Osteocyte (in vitro differentiated cells): Measurements from ENCODE around the gene UGT1A6. TPM values are rescaled to one million over a fixed set of nuclear protein-coding genes. Genes with fewer than 3 reads are reported as not detected.
"Not testable (repeated sequence)": the region's sequence is repeated elsewhere in the genome, so short reads cannot be mapped to it uniquely, and the experiment has no call there.

Experiments used
- DNase-seq: peaks from one replicate; pipeline ENCODE4 v3.0.0; 2021; ENCODE audit warnings: mixed read lengths; ENCODE audit not compliant: unreplicated experiment; ENCODE audit errors: extremely low spot score
- H3K27ac Mint-ChIP-seq: one replicate; pipeline ENCODE4 v1.8.0; 2021; ENCODE audit warnings: mild to moderate bottlenecking, mixed read lengths; ENCODE audit not compliant: unreplicated experiment
- H3K27me3 Mint-ChIP-seq: one replicate; pipeline ENCODE4 v1.8.0; 2021; ENCODE audit warnings: mixed read lengths; ENCODE audit not compliant: unreplicated experiment
- H3K36me3 Mint-ChIP-seq: one replicate; pipeline ENCODE4 v1.8.0; 2021; ENCODE audit warnings: mixed read lengths; ENCODE audit not compliant: unreplicated experiment
- H3K4me1 Mint-ChIP-seq: one replicate; pipeline ENCODE4 v1.8.0; 2021; ENCODE audit warnings: mixed read lengths; ENCODE audit not compliant: unreplicated experiment
- H3K4me3 Mint-ChIP-seq: one replicate; pipeline ENCODE4 v1.8.0; 2021; ENCODE audit warnings: mild to moderate bottlenecking, moderate library complexity, mixed read lengths; ENCODE audit not compliant: unreplicated experiment
- H3K9me3 Mint-ChIP-seq: one replicate; pipeline ENCODE4 v1.8.0; 2021; ENCODE audit warnings: mixed read lengths; ENCODE audit not compliant: unreplicated experiment
- CTCF ChIP-seq: fragments of 200-600 bp; sonication (generic); IDR thresholded peaks from 2 replicates; pipeline ENCODE4 v1.5.0; 2021; ENCODE audit warnings: antibody characterized with exemption, mild to moderate bottlenecking, moderate library complexity
- total RNA-seq: library from RNA; stranded (reverse); gene quantifications from 2 replicates; pipeline ENCODE4 v1.2.1, GENCODE V29; 2021

The UGT1A6 gene
- total RNA-seq, 1 donor from 2014 or later = not detected

GRCh38 chr2:233743464-233744259 is 51.0 kb downstream of the UGT1A6 start:
- Mint-ChIP-seq H3K36me3 (no peaks in the 10 kb centered on the region), H3K27me3 (peaks cover 56% of the 10 kb centered on the region), H3K9me3 (no peaks in the 10 kb centered on the region), H3K4me3 (no peak overlapping the region), H3K4me1 (no peaks in the 10 kb centered on the region), H3K27ac (no peak overlapping the region)
- TF ChIP-seq CTCF = no peak
- no peak for DNase-seq

GRCh38 chr2:233745073-233745755 is 52.5 kb downstream of the UGT1A6 start:
- H3K27ac Mint-ChIP-seq = no peak overlapping the region
- no peaks in the 10 kb centered on the region for H3K4me1 Mint-ChIP-seq
- DNase-seq = no peak
- peaks cover 5% of the 10 kb centered on the region for H3K9me3 Mint-ChIP-seq
- H3K27me3 Mint-ChIP-seq = peaks cover 61% of the 10 kb centered on the region
- no peak overlapping the region for H3K4me3 Mint-ChIP-seq
- H3K36me3 Mint-ChIP-seq = no peaks in the 10 kb centered on the region
- no peak for TF ChIP-seq CTCF

- H3K4me3 Mint-ChIP-seq, H3K27ac Mint-ChIP-seq, DNase-seq, H3K9me3 Mint-ChIP-seq, H3K36me3 Mint-ChIP-seq, H3K4me1 Mint-ChIP-seq: not testable (repeated sequence)
- peaks cover 57% of the 10 kb centered on the region for H3K27me3 Mint-ChIP-seq
These were observed 53.1 kb downstream of the UGT1A6 start for GRCh38 chr2:233745838-233746237.

- Mint-ChIP-seq H3K4me1 (peaks cover 1% of the 10 kb centered on the region), H3K27ac (no peak overlapping the region), H3K4me3 (no peak overlapping the region), H3K27me3 (peaks cover 56% of the 10 kb centered on the region), H3K36me3 (no peaks in the 10 kb centered on the region), H3K9me3 (peaks cover 6% of the 10 kb centered on the region)
- TF ChIP-seq CTCF = no peak
- no peak for DNase-seq
These were observed 54.0 kb downstream of the UGT1A6 start for GRCh38 chr2:233746475-233747282.

GRCh38 chr2:233747283-233747544 is 54.5 kb downstream of the UGT1A6 start:
- DNase-seq = no peak
- peaks cover 2% of the 10 kb centered on the region for H3K4me1 Mint-ChIP-seq
- no peak overlapping the region for H3K4me3 Mint-ChIP-seq
- no peak overlapping the region for H3K27ac Mint-ChIP-seq
- H3K9me3 Mint-ChIP-seq = peaks cover 6% of the 10 kb centered on the region
- peaks cover 57% of the 10 kb centered on the region for H3K27me3 Mint-ChIP-seq
- no peaks in the 10 kb centered on the region for H3K36me3 Mint-ChIP-seq
- TF ChIP-seq CTCF = no peak

- not testable (repeated sequence) for H3K9me3 Mint-ChIP-seq, H3K4me3 Mint-ChIP-seq, DNase-seq, H3K36me3 Mint-ChIP-seq, H3K4me1 Mint-ChIP-seq, H3K27ac Mint-ChIP-seq
- peaks cover 61% of the 10 kb centered on the region for H3K27me3 Mint-ChIP-seq
These were observed 58.0 kb downstream of the UGT1A6 start for GRCh38 chr2:233750689-233751088.

GRCh38 chr2:233751212-233752009 is 58.7 kb downstream of the UGT1A6 start:
- H3K27me3 Mint-ChIP-seq = peaks cover 58% of the 10 kb centered on the region
- H3K27ac Mint-ChIP-seq, H3K4me1 Mint-ChIP-seq, H3K36me3 Mint-ChIP-seq, H3K4me3 Mint-ChIP-seq, DNase-seq, H3K9me3 Mint-ChIP-seq: not testable (repeated sequence)
